SU-DHL-6 (cell line): Measurements from ENCODE around the gene MYLK3.

Source experiments
- H2AFZ ChIP-seq: fragments of 200-600 bp; sonication (generic); 2 replicates; pipeline ENCODE4 v1.6.1; 2014; ENCODE audit warnings: low read depth, mild to moderate bottlenecking, moderate library complexity, mixed read lengths, antibody characterized with exemption, low read length; ENCODE audit not compliant: severe bottlenecking
- H3F3A ChIP-seq: fragments of 200-600 bp; shearing (Covaris generic); 2 replicates; pipeline ENCODE4 v1.6.0; 2016; ENCODE audit warnings: antibody characterized with exemption, mild to moderate bottlenecking; ENCODE audit not compliant: insufficient read depth
- H3K27ac ChIP-seq: fragments of 200-600 bp; sonication (generic); 2 replicates; pipeline ENCODE4 v1.5.1; 2016; ENCODE audit warnings: low read depth, mild to moderate bottlenecking, low read length, moderate library complexity, mixed read lengths
- H3K27me3 ChIP-seq: fragments of 200-600 bp; sonication (generic), shearing (Covaris generic); 2 replicates; pipeline ENCODE4 v1.6.0; 2014; ENCODE audit warnings: mild to moderate bottlenecking, low read length
- H3K36me3 ChIP-seq: fragments of 200-600 bp; sonication (generic); 2 replicates; pipeline ENCODE4 v1.6.1; 2014; ENCODE audit warnings: mild to moderate bottlenecking, low read length, mixed read lengths
- H3K4me2 ChIP-seq: fragments of 300-600, 200-600 bp; shearing (Covaris generic), sonication (generic); 2 replicates; pipeline ENCODE4 v1.6.0; 2014; ENCODE audit warnings: low read length, low read depth, mild to moderate bottlenecking; ENCODE audit not compliant: poor library complexity, severe bottlenecking
- H3K4me3 ChIP-seq: fragments of 200-600 bp; sonication (generic); 2 replicates; pipeline ENCODE4 v1.5.1; 2014; ENCODE audit warnings: antibody characterized with exemption, low read length, mild to moderate bottlenecking, mixed read lengths; ENCODE audit not compliant: insufficient read depth, poor library complexity, severe bottlenecking
- H3K79me2 ChIP-seq: fragments of 200-600 bp; sonication (generic); 2 replicates; pipeline ENCODE4 v1.6.1; 2014; ENCODE audit warnings: mild to moderate bottlenecking, low read length, moderate library complexity; ENCODE audit not compliant: insufficient read depth
- H3K9ac ChIP-seq: fragments of 200-600 bp; sonication (generic); 2 replicates; pipeline ENCODE4 v1.7.0; 2014; ENCODE audit warnings: mild to moderate bottlenecking, low read length
- H3K9me2 ChIP-seq: fragments of 200-600 bp; sonication (generic); replicated peaks from 2 replicates; pipeline ENCODE4 v1.6.1; 2014; ENCODE audit warnings: low read length; ENCODE audit not compliant: insufficient read depth
- H3K9me3 ChIP-seq: fragments of 200-600 bp; sonication (generic); 2 replicates; pipeline ENCODE4 v1.6.1; 2014; ENCODE audit warnings: low read length, mixed read lengths; ENCODE audit not compliant: insufficient read depth
- H4K20me1 ChIP-seq: fragments of 200-600 bp; sonication (generic); 2 replicates; pipeline ENCODE4 v1.6.1; 2014; ENCODE audit warnings: low read depth, mild to moderate bottlenecking, antibody characterized with exemption, low read length, moderate library complexity, mixed read lengths
- EZH2phosphoT487 ChIP-seq: fragments of 200-600 bp; sonication (generic), shearing (Covaris generic); conservative IDR thresholded peaks from 2 replicates; pipeline ENCODE4 v1.6.1; 2018; ENCODE audit warnings: mild to moderate bottlenecking, antibody characterized with exemption, low read length, moderate library complexity, mixed read lengths
- TF ChIP-seq, protein P1 (sequence below): fragments of 200-600 bp; sonication (generic); IDR thresholded peaks from one replicate; pipeline ENCODE4 v1.5.1; 2017; ENCODE audit warnings: antibody characterized with exemption, mild to moderate bottlenecking, low read length, moderate library complexity; ENCODE audit not compliant: insufficient read depth, poor library complexity, severe bottlenecking

Gene MYLK3

DNA sequence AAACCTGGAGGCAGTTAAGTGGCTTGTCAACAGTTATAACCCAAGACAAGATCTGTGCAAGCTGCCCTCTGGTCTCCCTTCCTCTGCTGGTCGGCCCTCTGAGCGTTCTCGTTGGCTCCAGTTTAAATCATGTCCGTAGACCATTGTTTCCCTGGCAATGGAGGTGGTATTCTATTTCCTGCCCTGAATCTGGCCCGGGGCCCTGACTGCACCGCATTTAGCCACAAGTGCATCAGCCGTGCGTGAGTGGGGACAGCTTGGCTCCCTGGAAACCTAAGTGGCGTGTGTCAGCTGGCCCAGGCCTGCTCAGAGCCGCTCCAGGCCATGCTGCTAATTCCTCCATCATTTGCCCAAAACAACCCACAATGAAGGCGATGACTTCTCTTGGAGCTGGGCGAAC, 15.0 kb upstream of the MYLK3 start:
- Histone ChIP-seq H3K36me3 (no peaks in the 10 kb centered on the region), H3K9me2 (no peaks in the 10 kb centered on the region), H3F3A (no peaks in the 10 kb centered on the region), H3K79me2 (no peaks in the 10 kb centered on the region), H3K4me2 (no peak overlapping the region), H3K9me3 (no peaks in the 10 kb centered on the region), H3K27me3 (no peaks in the 10 kb centered on the region), H3K27ac (no peak overlapping the region), H4K20me1 (no peaks in the 10 kb centered on the region), H3K4me3 (no peak overlapping the region), H3K9ac (no peak overlapping the region), H2AFZ (no peak overlapping the region)
- TF ChIP-seq EZH2phosphoT487: no peak
- TF ChIP-seq, protein P1, sequence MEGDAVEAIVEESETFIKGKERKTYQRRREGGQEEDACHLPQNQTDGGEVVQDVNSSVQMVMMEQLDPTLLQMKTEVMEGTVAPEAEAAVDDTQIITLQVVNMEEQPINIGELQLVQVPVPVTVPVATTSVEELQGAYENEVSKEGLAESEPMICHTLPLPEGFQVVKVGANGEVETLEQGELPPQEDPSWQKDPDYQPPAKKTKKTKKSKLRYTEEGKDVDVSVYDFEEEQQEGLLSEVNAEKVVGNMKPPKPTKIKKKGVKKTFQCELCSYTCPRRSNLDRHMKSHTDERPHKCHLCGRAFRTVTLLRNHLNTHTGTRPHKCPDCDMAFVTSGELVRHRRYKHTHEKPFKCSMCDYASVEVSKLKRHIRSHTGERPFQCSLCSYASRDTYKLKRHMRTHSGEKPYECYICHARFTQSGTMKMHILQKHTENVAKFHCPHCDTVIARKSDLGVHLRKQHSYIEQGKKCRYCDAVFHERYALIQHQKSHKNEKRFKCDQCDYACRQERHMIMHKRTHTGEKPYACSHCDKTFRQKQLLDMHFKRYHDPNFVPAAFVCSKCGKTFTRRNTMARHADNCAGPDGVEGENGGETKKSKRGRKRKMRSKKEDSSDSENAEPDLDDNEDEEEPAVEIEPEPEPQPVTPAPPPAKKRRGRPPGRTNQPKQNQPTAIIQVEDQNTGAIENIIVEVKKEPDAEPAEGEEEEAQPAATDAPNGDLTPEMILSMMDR: no peak

DNA sequence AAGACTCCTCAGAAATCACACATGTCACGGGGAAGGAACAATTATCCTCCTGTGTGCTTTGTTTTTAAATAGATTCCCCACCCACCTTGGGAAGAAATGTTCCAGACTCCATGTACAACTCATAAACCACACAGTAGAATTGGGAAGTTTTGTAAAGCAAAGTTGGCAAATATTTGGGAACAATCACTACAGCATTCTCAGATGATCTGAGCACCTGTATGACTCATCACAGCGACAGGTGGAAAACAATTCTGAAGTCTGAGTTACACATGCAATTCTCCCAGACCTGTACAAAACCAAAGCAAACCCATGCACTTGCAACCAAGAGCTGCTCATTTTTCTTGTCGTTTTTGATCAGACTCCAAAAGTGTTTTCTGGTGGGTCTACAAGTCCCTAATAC, 14.4 kb upstream of the MYLK3 start:
- Histone ChIP-seq H3K27ac (no peak overlapping the region), H3K9ac (no peak overlapping the region), H3K79me2 (no peaks in the 10 kb centered on the region), H3F3A (no peaks in the 10 kb centered on the region), H3K36me3 (no peaks in the 10 kb centered on the region), H3K4me2 (no peak overlapping the region), H3K27me3 (no peaks in the 10 kb centered on the region), H3K4me3 (no peak overlapping the region), H4K20me1 (no peaks in the 10 kb centered on the region), H2AFZ (no peak overlapping the region), H3K9me2 (no peaks in the 10 kb centered on the region), H3K9me3 (no peaks in the 10 kb centered on the region)
- TF ChIP-seq EZH2phosphoT487: no peak
- TF ChIP-seq, protein P1: no peak

DNA sequence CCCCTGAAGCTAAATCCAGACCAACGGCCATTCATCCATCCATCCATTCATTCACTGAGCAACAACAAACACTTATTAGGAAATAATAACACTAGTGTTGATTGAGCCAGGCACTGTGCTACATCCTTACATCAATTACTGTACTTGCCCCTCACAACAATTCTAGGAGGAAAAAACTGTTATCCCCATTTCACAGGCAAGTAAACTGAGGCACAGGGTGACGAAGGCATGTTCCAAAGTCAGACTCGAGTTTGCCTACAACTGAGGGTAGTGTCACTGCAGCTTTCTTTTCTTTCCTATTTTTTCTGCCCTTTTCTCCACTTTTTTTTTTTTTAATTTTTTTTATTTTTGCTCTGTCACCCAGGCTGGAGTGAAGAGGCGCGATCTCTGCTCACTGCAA, 11.2 kb upstream of the MYLK3 start:
- Histone ChIP-seq H3K79me2 (no peaks in the 10 kb centered on the region), H3K27me3 (no peaks in the 10 kb centered on the region), H3K36me3 (no peaks in the 10 kb centered on the region), H3K27ac (no peak overlapping the region), H3K9ac (no peak overlapping the region), H3K9me2 (no peaks in the 10 kb centered on the region), H3F3A (no peaks in the 10 kb centered on the region), H3K9me3 (no peaks in the 10 kb centered on the region), H4K20me1 (no peaks in the 10 kb centered on the region), H3K4me2 (no peak overlapping the region), H2AFZ (no peak overlapping the region), H3K4me3 (no peak overlapping the region)
- no peak for TF ChIP-seq EZH2phosphoT487
- TF ChIP-seq, protein P1: no peak
